Head of caudate nucleus (tissue), 42 donors: Measurements from ENCODE around the gene TSPAN13.

Experiments
- DNase-seq, 42 donors: peaks; one replicate each; pipeline versions ENCODE4 v3.0.0 to v3.0.0-alpha.2; 2020 to 2021; ENCODE audit warnings: mixed read lengths in 7 of 42
- intact Hi-C: fragments of 100-400 bp; cut with DNase I; formaldehyde crosslinking; loops from one replicate; pipeline ENCODE4 v1.15.0; 2022

Gene TSPAN13

GRCh38 chr7:16753102-16753931 lies at the start of gene TSPAN13:
Gene TSPAN13, plus strand, starts transcription at chr7:16753755. Its CDS starts 213 bp downstream, at chr7:16753968.
- DNase-seq = peak; percentile 55 to 93 (median 84)
- intact Hi-C loops = no loop called here

GRCh38 chr7:16708511-16708910 lies 45.0 kb upstream of the TSPAN13 start:
- intact Hi-C loops = no loop called here
- DNase-seq = no peak

- DNase-seq = no peak
- intact Hi-C loops = no loop called here
Observed at GRCh38 chr7:16708980-16709379, 44.6 kb upstream of the TSPAN13 start.

GRCh38 chr7:16710651-16711050 lies 42.9 kb upstream of the TSPAN13 start:
- intact Hi-C loops = no loop called here
- no peak for DNase-seq

GRCh38 chr7:16711730-16712129 lies 41.8 kb upstream of the TSPAN13 start:
- no peak for DNase-seq
- intact Hi-C loops = no loop called here

GRCh38 chr7:16712916-16713315 lies 40.6 kb upstream of the TSPAN13 start:
- DNase-seq = no peak
- intact Hi-C loops = no loop called here

- intact Hi-C loops = no loop called here
- DNase-seq = no peak
Observed at GRCh38 chr7:16715928-16716327, 37.6 kb upstream of the TSPAN13 start.

GRCh38 chr7:16718111-16718656 lies 35.4 kb upstream of the TSPAN13 start:
- no peak for DNase-seq
- intact Hi-C loops = no loop called here

GRCh38 chr7:16719699-16720098 lies 33.9 kb upstream of the TSPAN13 start:
- intact Hi-C loops = no loop called here

GRCh38 chr7:16721541-16721940 lies 32.0 kb upstream of the TSPAN13 start:
- intact Hi-C loops = no loop called here

More at GRCh38 chr7:16719699-16720098, 33.9 kb upstream of the TSPAN13 start:
- no peak for DNase-seq

GRCh38 chr7:16724344-16724743 lies 29.2 kb upstream of the TSPAN13 start:
- peak in 2 of 42 donors; percentile 4 to 15 for DNase-seq
- intact Hi-C loops = no loop called here

More at GRCh38 chr7:16721541-16721940, 32.0 kb upstream of the TSPAN13 start:
- peak in 41 of 42 donors; percentile 20 to 76 (median 50) for DNase-seq

GRCh38 chr7:16726189-16726588 lies 27.4 kb upstream of the TSPAN13 start:
- intact Hi-C loops = no loop called here

GRCh38 chr7:16727736-16728135 lies 25.8 kb upstream of the TSPAN13 start:
- DNase-seq = no peak
- intact Hi-C loops = no loop called here

More at GRCh38 chr7:16726189-16726588, 27.4 kb upstream of the TSPAN13 start:
- DNase-seq = no peak

GRCh38 chr7:16728811-16729210 lies 24.7 kb upstream of the TSPAN13 start:
- no peak for DNase-seq
- intact Hi-C loops = no loop called here

GRCh38 chr7:16729541-16729940 lies 24.0 kb upstream of the TSPAN13 start:
- DNase-seq = no peak
- intact Hi-C loops = no loop called here

GRCh38 chr7:16730937-16731336 lies 22.6 kb upstream of the TSPAN13 start:
- intact Hi-C loops = no loop called here
- DNase-seq = no peak

- intact Hi-C loops = no loop called here
- no peak for DNase-seq
Observed at GRCh38 chr7:16732828-16733227, 20.7 kb upstream of the TSPAN13 start.

- intact Hi-C loops = no loop called here
- no peak for DNase-seq
Observed at GRCh38 chr7:16734148-16734726, 19.3 kb upstream of the TSPAN13 start.

GRCh38 chr7:16735020-16735419 lies 18.5 kb upstream of the TSPAN13 start:
- intact Hi-C loops = no loop called here
- DNase-seq = no peak

GRCh38 chr7:16738011-16738688 lies 15.4 kb upstream of the TSPAN13 start:
- no peak for DNase-seq
- intact Hi-C loops = no loop called here
